HepG2 (cell line): Measurements from ENCODE around the gene PDIK1L. TPM values are rescaled to one million over a fixed set of nuclear protein-coding genes. Genes with fewer than 3 reads are reported as not detected.

Experiments used
- CBX5 ChIP-seq: sonication (generic); formaldehyde crosslinking; IDR thresholded peaks from 2 replicates; pipeline ENCODE4 v1.4.0; 2020; ENCODE audit warnings: missing genetic modification reagents, borderline replicate concordance
- CCAR2 ChIP-seq: fragments of 200-400 bp; formaldehyde crosslinking; optimal IDR thresholded peaks from 2 replicates; pipeline ENCODE3; 2018; ENCODE audit warnings: low read depth, mild to moderate bottlenecking, low read length, moderate library complexity
- GABPB1 ChIP-seq: IDR thresholded peaks from 2 replicates; pipeline ENCODE4 v1.6.1; 2016; ENCODE audit warnings: mild to moderate bottlenecking, missing genetic modification reagents, moderate library complexity, missing compliant biosample characterization
- KLF6 ChIP-seq: IDR thresholded peaks from 2 replicates; pipeline ENCODE4 v1.8.0; 2016; ENCODE audit warnings: missing biosample characterization, missing genetic modification reagents
- NCOR1 ChIP-seq: fragments of 200-600 bp; sonication (generic); IDR thresholded peaks from 2 replicates; pipeline ENCODE4 v1.7.0; 2017; ENCODE audit warnings: antibody characterized with exemption, low read length, borderline replicate concordance
- NR2F2 ChIP-seq: IDR thresholded peaks from 2 replicates; pipeline ENCODE4 v1.6.1; 2012; ENCODE audit warnings: low read depth, inconsistent platforms, borderline replicate concordance
- ONECUT2 ChIP-seq: sonication (generic); formaldehyde crosslinking; IDR thresholded peaks from 2 replicates; pipeline ENCODE4 v1.4.0; 2020; ENCODE audit warnings: missing genetic modification reagents
- PHF20 ChIP-seq: sonication (generic); formaldehyde crosslinking; IDR thresholded peaks from 2 replicates; pipeline ENCODE4 v1.5.0; 2020; ENCODE audit warnings: mild to moderate bottlenecking, missing genetic modification reagents
- PHF21A ChIP-seq: sonication (generic); formaldehyde crosslinking; IDR thresholded peaks from 2 replicates; pipeline ENCODE4 v1.5.0; 2020; ENCODE audit warnings: mild to moderate bottlenecking, missing genetic modification reagents
- PLRG1 ChIP-seq: fragments of 450-650 bp; conservative IDR thresholded peaks from 2 replicates; pipeline ENCODE4 v1.6.1; 2016
- RBFOX2 ChIP-seq: fragments of 200-400 bp; formaldehyde crosslinking; IDR thresholded peaks from 2 replicates; pipeline ENCODE4 v1.6.1; 2017; ENCODE audit warnings: low read depth, mild to moderate bottlenecking, low read length
- RFXAP ChIP-seq: sonication (generic); formaldehyde crosslinking; IDR thresholded peaks from 2 replicates; pipeline ENCODE4 v1.4.0; 2020; ENCODE audit warnings: missing genetic modification reagents, borderline replicate concordance
- SIN3B ChIP-seq: fragments of 150-350 bp; IDR thresholded peaks from 2 replicates; pipeline ENCODE4 v1.6.1; 2014; ENCODE audit warnings: low read length
- SMAD3 ChIP-seq: sonication (generic); formaldehyde crosslinking; IDR thresholded peaks from 2 replicates; pipeline ENCODE4 v1.4.0; 2020; ENCODE audit warnings: missing genetic modification reagents
- SRF ChIP-seq: IDR thresholded peaks from 2 replicates; pipeline ENCODE4 v1.6.1; 2011; ENCODE audit warnings: mild to moderate bottlenecking, low read depth, low read length, moderate library complexity
- TCF7 ChIP-seq: sonication (generic); IDR thresholded peaks from 2 replicates; pipeline ENCODE4 v1.6.1; 2016; ENCODE audit warnings: antibody characterized with exemption, low read depth
- TEAD2 ChIP-seq: sonication (generic); formaldehyde crosslinking; IDR thresholded peaks from 2 replicates; pipeline ENCODE4 v1.9.0; 2021; ENCODE audit warnings: missing genetic modification reagents
- THYN1 ChIP-seq: sonication (generic); formaldehyde crosslinking; IDR thresholded peaks from 2 replicates; pipeline ENCODE4 v1.8.1; 2023; ENCODE audit warnings: low read depth, mild to moderate bottlenecking, moderate library complexity, missing genetic modification reagents, borderline replicate concordance
- TP53 ChIP-seq: sonication (generic); formaldehyde crosslinking; conservative IDR thresholded peaks from 2 replicates; pipeline ENCODE4 v1.4.0; 2020; ENCODE audit warnings: missing genetic modification reagents
- ZFP36 ChIP-seq: fragments of 150-350 bp; IDR thresholded peaks from 2 replicates; pipeline ENCODE4 v1.6.1; 2018; ENCODE audit warnings: borderline replicate concordance, low read length, low read depth; ENCODE audit not compliant: partially characterized antibody
- ZNF143 ChIP-seq: sonication (generic); formaldehyde crosslinking; IDR thresholded peaks from 2 replicates; pipeline ENCODE4 v1.4.0; 2020; ENCODE audit warnings: missing genetic modification reagents
- ZNF629 ChIP-seq: sonication (generic); formaldehyde crosslinking; conservative IDR thresholded peaks from 2 replicates; pipeline ENCODE4 v1.5.0; 2020; ENCODE audit warnings: missing genetic modification reagents
- ZNF761 ChIP-seq: sonication (generic); formaldehyde crosslinking; conservative IDR thresholded peaks from 2 replicates; pipeline ENCODE4 v1.4.0; 2020; ENCODE audit warnings: mild to moderate bottlenecking, missing genetic modification reagents
- polyA plus RNA-seq, 8 experiments: library from polyadenylated mRNA; depleted of rRNA in 3 of 8; stranded (reverse) in 7 of 8; unstranded in 1 of 8; fragments of >200 nt; fragmentation: Illumina TruSeq in 4 of 8; extraction: Trizol in 4 of 8; gene quantifications; 2 replicates each; pipeline versions ENCODE4 v1.2.1 to v1.2.3, GENCODE V29; 2011 to 2016; ENCODE audit warnings: low read depth in 4 of 8, missing spikeins in 1 of 8, mixed read lengths in 1 of 8; ENCODE audit not compliant: insufficient read depth in 1 of 8
- total RNA-seq, 5 experiments: library from RNA; depleted of rRNA; stranded (reverse); fragments of >200 nt; fragmentation: Illumina TruSeq; extraction: Trizol; gene quantifications; 2 replicates each; pipeline ENCODE4 v1.2.3, GENCODE V29; 2016; ENCODE audit warnings: low read depth in 1 of 5
- TF ChIP-seq, protein P1 (sequence below): IDR thresholded peaks from 2 replicates; pipeline ENCODE4 v1.6.1; 2018; ENCODE audit warnings: missing genetic modification reagents, mild to moderate bottlenecking, missing compliant biosample characterization
- TF ChIP-seq, protein P2 (sequence below): sonication (generic); formaldehyde crosslinking; IDR thresholded peaks from 2 replicates; pipeline ENCODE4 v1.4.0; 2020; ENCODE audit warnings: mild to moderate bottlenecking, low read depth, missing genetic modification reagents
- TF ChIP-seq, protein P3 (sequence below): IDR thresholded peaks from 2 replicates; pipeline ENCODE4 v1.6.1; 2012; ENCODE audit warnings: low read length, improper control_type of control experiment

The PDIK1L gene
- total and polyA plus RNA-seq, 2 of the 13 experiments (the other 11 are each of a cell fraction or from before 2014, with no cell fraction given) = 1.9 to 4.6 TPM

DNA sequence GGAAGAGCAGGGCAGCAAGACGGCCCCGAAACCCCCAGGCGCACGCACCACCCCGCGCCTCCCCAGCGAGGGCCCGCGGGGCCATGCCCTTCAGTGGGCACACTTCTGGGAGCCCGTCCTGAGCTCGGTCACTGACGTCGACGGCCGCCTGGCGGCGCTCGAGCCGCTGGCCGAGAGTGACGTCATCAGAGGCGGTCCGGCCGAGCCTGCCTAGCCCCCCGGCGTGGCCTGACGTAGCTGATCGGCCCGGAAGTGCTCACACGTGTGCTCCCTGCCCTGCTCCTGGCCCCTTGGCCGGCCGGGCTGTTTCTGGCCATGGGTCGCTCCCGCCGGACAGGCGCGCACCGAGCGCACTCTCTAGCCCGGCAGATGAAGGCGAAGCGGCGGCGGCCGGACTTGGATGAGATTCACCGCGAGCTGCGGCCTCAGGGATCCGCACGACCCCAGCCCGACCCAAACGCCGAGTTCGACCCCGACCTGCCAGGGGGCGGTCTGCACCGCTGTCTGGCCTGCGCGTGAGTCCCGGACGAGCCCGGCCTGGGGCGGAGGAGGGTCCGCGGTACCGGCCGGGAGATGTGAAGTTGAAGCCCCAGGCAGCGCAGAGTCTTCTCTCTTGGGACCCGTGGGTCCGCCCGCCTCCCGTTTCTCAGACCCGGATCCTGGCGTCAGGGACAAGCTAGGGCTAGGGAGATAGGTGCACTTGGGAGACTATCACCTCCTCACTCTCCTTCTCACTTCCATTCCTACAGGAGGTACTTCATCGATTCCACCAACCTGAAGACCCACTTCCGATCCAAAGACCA is 58.2 kb downstream of the PDIK1L start, which contains the start of gene ZNF593 (continued):
- TF ChIP-seq CBX5 (CRISPR knock-in tag) (no peak), ZNF629 (CRISPR knock-in tag) (peak; percentile 59; the same call in 1 of the 2 replicates), TCF7 (no peak), TP53 (CRISPR knock-in tag) (peak; percentile 71; the same call in 1 of the 2 replicates), ZNF761 (CRISPR knock-in tag) (peak; percentile 70), SIN3B (no peak), RBFOX2 (peak; percentile 95), NR2F2 (no peak), PHF21A (CRISPR knock-in tag) (peak; percentile 57), RFXAP (CRISPR knock-in tag) (peak; percentile 76; the same call in 1 of the 2 replicates), KLF6 (no peak; the same call in 1 of the 2 replicates), GABPB1 (CRISPR knock-in tag) (peak; percentile 98), PHF20 (CRISPR knock-in tag) (peak; percentile 90), SMAD3 (CRISPR knock-in tag) (peak; percentile 43; the same call in 1 of the 2 replicates), PLRG1 (no peak), ONECUT2 (no peak), TEAD2 (CRISPR knock-in tag) (0 out of 2 replicates have a peak, but pooled peaks have one; percentile 39), ZFP36 (no peak), NCOR1 (no peak), SRF (peak; percentile 8; the same call in 1 of the 2 replicates), THYN1 (CRISPR knock-in tag) (0 out of 2 replicates have a peak, but pooled peaks have one; percentile 83), CCAR2 (no peak), ZNF143 (CRISPR knock-in tag) (0 out of 2 replicates have a peak, but pooled peaks have one; percentile 30)
- TF ChIP-seq, protein P1, sequence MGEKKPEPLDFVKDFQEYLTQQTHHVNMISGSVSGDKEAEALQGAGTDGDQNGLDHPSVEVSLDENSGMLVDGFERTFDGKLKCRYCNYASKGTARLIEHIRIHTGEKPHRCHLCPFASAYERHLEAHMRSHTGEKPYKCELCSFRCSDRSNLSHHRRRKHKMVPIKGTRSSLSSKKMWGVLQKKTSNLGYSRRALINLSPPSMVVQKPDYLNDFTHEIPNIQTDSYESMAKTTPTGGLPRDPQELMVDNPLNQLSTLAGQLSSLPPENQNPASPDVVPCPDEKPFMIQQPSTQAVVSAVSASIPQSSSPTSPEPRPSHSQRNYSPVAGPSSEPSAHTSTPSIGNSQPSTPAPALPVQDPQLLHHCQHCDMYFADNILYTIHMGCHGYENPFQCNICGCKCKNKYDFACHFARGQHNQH = peak; percentile 80
- TF ChIP-seq, protein P2, sequence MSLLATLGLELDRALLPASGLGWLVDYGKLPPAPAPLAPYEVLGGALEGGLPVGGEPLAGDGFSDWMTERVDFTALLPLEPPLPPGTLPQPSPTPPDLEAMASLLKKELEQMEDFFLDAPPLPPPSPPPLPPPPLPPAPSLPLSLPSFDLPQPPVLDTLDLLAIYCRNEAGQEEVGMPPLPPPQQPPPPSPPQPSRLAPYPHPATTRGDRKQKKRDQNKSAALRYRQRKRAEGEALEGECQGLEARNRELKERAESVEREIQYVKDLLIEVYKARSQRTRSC (CRISPR knock-in tag) = no peak
- TF ChIP-seq, protein P3, sequence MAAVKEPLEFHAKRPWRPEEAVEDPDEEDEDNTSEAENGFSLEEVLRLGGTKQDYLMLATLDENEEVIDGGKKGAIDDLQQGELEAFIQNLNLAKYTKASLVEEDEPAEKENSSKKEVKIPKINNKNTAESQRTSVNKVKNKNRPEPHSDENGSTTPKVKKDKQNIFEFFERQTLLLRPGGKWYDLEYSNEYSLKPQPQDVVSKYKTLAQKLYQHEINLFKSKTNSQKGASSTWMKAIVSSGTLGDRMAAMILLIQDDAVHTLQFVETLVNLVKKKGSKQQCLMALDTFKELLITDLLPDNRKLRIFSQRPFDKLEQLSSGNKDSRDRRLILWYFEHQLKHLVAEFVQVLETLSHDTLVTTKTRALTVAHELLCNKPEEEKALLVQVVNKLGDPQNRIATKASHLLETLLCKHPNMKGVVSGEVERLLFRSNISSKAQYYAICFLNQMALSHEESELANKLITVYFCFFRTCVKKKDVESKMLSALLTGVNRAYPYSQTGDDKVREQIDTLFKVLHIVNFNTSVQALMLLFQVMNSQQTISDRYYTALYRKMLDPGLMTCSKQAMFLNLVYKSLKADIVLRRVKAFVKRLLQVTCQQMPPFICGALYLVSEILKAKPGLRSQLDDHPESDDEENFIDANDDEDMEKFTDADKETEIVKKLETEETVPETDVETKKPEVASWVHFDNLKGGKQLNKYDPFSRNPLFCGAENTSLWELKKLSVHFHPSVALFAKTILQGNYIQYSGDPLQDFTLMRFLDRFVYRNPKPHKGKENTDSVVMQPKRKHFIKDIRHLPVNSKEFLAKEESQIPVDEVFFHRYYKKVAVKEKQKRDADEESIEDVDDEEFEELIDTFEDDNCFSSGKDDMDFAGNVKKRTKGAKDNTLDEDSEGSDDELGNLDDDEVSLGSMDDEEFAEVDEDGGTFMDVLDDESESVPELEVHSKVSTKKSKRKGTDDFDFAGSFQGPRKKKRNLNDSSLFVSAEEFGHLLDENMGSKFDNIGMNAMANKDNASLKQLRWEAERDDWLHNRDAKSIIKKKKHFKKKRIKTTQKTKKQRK = no peak
